Uterus (tissue), 2 donors: Measurements from ENCODE around the gene GRM8.
"Not testable (repeated sequence)": the region's sequence is repeated elsewhere in the genome, so short reads cannot be mapped to it uniquely, and the experiment has no call there.

Experiments
- POLR2A ChIP-seq, 2 donors: fragments of 450-650 bp; IDR thresholded peaks; one replicate each; pipeline ENCODE4 v1.6.1; 2016; ENCODE audit warnings: antibody characterized with exemption in 2 of 2, mild to moderate bottlenecking in 1 of 2, moderate library complexity in 1 of 2
- TF ChIP-seq, protein P1 (sequence below), 4 experiments: fragments of 200-600 bp in 2 of 4; fragments of 450-650 bp in 2 of 4; sonication (generic) in 2 of 4; IDR thresholded peaks; one replicate each; pipeline ENCODE4 v1.5.1; 2016 to 2019; ENCODE audit warnings: antibody characterized with exemption in 4 of 4, mild to moderate bottlenecking in 2 of 4, moderate library complexity in 1 of 4

DNA sequence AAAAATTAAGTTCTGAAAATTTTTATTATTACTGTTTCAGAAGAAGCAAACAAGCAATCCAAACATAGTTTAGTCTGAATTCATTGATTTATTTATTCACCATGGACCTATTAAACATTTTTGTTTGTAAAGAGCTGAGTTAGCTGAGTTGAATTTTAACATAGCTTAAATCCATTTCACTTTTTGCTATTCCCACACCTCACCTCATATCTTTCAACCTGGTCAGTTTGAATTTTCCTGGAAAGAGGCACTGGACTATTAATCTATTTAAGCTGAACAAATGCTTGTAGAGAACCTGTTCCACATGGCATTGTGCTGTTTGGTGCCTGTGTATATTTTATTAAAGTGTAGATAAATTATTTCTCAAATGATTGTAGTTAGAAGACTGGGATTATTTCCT lies 344.2 kb downstream of the GRM8 start:
- TF ChIP-seq, protein P1, sequence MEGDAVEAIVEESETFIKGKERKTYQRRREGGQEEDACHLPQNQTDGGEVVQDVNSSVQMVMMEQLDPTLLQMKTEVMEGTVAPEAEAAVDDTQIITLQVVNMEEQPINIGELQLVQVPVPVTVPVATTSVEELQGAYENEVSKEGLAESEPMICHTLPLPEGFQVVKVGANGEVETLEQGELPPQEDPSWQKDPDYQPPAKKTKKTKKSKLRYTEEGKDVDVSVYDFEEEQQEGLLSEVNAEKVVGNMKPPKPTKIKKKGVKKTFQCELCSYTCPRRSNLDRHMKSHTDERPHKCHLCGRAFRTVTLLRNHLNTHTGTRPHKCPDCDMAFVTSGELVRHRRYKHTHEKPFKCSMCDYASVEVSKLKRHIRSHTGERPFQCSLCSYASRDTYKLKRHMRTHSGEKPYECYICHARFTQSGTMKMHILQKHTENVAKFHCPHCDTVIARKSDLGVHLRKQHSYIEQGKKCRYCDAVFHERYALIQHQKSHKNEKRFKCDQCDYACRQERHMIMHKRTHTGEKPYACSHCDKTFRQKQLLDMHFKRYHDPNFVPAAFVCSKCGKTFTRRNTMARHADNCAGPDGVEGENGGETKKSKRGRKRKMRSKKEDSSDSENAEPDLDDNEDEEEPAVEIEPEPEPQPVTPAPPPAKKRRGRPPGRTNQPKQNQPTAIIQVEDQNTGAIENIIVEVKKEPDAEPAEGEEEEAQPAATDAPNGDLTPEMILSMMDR (IDR thresholded peaks at IDR 0.05) = not testable (repeated sequence)
- not testable (repeated sequence) for TF ChIP-seq POLR2A (IDR thresholded peaks at IDR 0.05)
